Smooth muscle cell (in vitro differentiated cells): ENCODE data around the gene MLYCD. TPM values are rescaled to one million over a fixed set of nuclear protein-coding genes. Genes with fewer than 3 reads are reported as not detected.

ENCODE experiments used
- DNase-seq: peaks from one replicate; lab custom pipeline; 2025; ENCODE audit not compliant: unreplicated experiment; lab: John Stamatoyannopoulos, UW
- H2AFZ ChIP-seq: fragments of 200-600 bp; sonication (generic); 2 replicates; pipeline ENCODE4 v1.6.0; 2016; ENCODE audit warnings: antibody characterized with exemption, low read depth, mild to moderate bottlenecking
- H3F3A ChIP-seq: fragments of 200-600 bp; sonication (generic); 2 replicates; pipeline ENCODE4 v1.6.0; 2017; ENCODE audit warnings: antibody characterized with exemption, low read depth
- H3K27ac ChIP-seq: fragments of 200-600 bp; sonication (generic); 2 replicates; pipeline ENCODE4 v1.5.1; 2016; ENCODE audit warnings: low read depth, mild to moderate bottlenecking
- H3K27me3 ChIP-seq: fragments of 200-600 bp; sonication (generic); 2 replicates; pipeline ENCODE4 v1.6.1; 2016; ENCODE audit warnings: low read depth, mild to moderate bottlenecking
- H3K36me3 ChIP-seq: fragments of 200-600 bp; sonication (generic); 2 replicates; pipeline ENCODE4 v1.5.1; 2016; ENCODE audit warnings: low read depth
- H3K4me1 ChIP-seq: fragments of 200-600 bp; sonication (generic); 2 replicates; pipeline ENCODE4 v1.5.1; 2016; ENCODE audit warnings: low read depth
- H3K4me2 ChIP-seq: fragments of 200-600 bp; sonication (generic); 2 replicates; pipeline ENCODE4 v1.6.0; 2016; ENCODE audit warnings: mild to moderate bottlenecking
- H3K4me3 ChIP-seq: fragments of 200-600 bp; sonication (generic); 2 replicates; pipeline ENCODE4 v1.5.1; 2016; ENCODE audit warnings: mild to moderate bottlenecking
- H3K79me2 ChIP-seq: fragments of 200-600 bp; sonication (generic); 2 replicates; pipeline ENCODE4 v1.6.0; 2016; ENCODE audit warnings: low read depth, mild to moderate bottlenecking
- H3K9ac ChIP-seq: fragments of 200-600 bp; sonication (generic); 2 replicates; pipeline ENCODE4 v1.6.0; 2016; ENCODE audit warnings: low read depth
- H3K9me3 ChIP-seq: fragments of 200-600 bp; sonication (generic); replicated peaks from 2 replicates; pipeline ENCODE4 v1.5.1; 2016; ENCODE audit warnings: low read depth
- H4K20me1 ChIP-seq: fragments of 200-600 bp; sonication (generic); 2 replicates; pipeline ENCODE4 v1.6.0; 2016; ENCODE audit warnings: low read depth
- CTCF ChIP-seq: fragments of 200-600 bp; sonication (generic); IDR thresholded peaks from 2 replicates; pipeline ENCODE4 v1.5.1; 2017; ENCODE audit warnings: borderline replicate concordance, mild to moderate bottlenecking, antibody characterized with exemption; ENCODE audit not compliant: insufficient read depth, poor library complexity, severe bottlenecking
- WGBS: methylation state at CpG from one replicate; pipeline ENCODE4 v1.1.7; 2016; ENCODE audit warnings: low lambda C conversion rate; 5-methylcytosine and 5-hydroxymethylcytosine counted together
- polyA plus RNA-seq: library from polyadenylated mRNA; unstranded; fragments of >200 nt; fragmentation: Nextera tagmentation; extraction: Ambion mirVana; gene quantifications from 2 replicates; pipeline ENCODE4 v1.2.1, GENCODE V29; 2016
- total RNA-seq: library from RNA; depleted of rRNA; stranded (reverse); fragments of >200 nt; gene quantifications from 2 replicates; pipeline ENCODE4 v1.2.3, GENCODE V29; 2014

MLYCD gene
- total and polyA plus RNA-seq, 2 experiments from 2014 or later, result 1.2 to 1.6 TPM

DNA sequence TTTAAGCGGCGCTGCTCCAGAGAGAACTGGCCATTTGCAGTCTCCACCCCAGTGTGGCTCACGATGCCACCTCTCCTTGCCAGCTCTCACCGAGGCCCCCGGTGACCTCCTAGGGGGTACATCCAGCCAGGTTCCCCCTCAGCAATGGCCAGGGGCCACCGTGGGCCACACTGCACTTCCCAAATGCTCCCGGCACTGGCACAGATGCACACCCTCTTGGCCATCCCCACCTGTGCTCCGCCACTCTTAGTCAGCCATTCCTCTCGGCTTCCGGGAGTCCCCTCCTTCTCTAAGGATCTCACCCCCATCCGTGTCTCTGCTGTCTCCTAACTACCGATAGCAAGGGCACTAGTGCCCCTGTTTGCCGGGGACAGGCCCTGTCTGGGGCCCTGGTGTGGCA lies 25.8 kb downstream of the MLYCD start:
- H3K4me3 ChIP-seq, result no peak overlapping the region
- H4K20me1 ChIP-seq, result peaks cover 4% of the 10 kb centered on the region
- no peaks in the 10 kb centered on the region for H3K27me3 ChIP-seq
- peaks cover 8% of the 10 kb centered on the region for H3K4me1 ChIP-seq
- H3K79me2 ChIP-seq, result no peaks in the 10 kb centered on the region
- DNase-seq, result no peak
- H3K4me2 ChIP-seq, result no peak overlapping the region
- H3K9me3 ChIP-seq, result no peaks in the 10 kb centered on the region
- H3K27ac ChIP-seq, result no peak overlapping the region
- no peak overlapping the region for H2AFZ ChIP-seq
- TF ChIP-seq CTCF, result no peak
- H3F3A ChIP-seq, result peaks cover 16% of the 10 kb centered on the region
- H3K36me3 ChIP-seq, result no peaks in the 10 kb centered on the region
- no peak overlapping the region for H3K9ac ChIP-seq
- 91% methylated on average over 13 of the region's 13 CpGs for WGBS

DNA sequence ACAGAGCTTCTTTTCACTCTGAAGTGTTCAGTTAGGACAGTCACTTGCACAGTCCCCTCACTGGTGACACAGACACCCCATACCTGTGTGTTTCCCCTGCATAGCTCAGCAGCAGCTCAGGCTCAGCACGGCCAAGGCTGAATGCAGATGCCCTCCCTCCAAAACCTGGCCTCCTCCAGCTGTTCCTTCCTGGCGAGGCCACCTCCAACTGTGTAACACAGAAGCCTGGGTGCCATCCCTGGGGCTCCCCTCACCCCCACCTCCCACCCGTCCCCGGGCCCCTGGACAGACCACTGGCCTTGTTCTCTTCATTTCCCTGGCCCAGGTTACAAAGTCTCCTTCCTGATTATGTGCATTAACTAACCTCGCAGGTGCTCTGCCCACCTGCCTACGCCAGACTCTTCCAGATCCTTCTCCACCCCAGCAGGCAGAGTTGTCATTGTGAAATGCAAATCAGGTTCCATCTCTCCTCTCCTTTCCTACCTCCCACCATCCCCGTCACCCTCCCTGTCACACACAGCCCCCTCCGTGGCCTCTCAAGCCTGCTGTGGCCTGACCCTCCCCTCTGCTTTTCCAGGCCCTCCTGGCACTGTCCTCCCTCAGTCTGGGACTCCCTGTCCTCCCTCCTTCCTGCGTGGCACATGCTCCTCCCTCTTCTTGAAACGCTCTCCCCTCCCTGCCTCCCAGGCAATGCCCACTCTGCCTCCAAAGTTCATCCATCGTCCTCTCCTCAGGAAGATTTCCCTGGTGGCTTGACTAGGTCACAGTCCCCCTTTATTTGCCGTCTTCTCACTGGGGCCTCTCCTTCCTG lies 26.4 kb downstream of the MLYCD start:
- no peak for TF ChIP-seq CTCF
- no peak overlapping the region for H3K4me2 ChIP-seq
- no peak overlapping the region for H3K9ac ChIP-seq
- H3K27me3 ChIP-seq, result no peaks in the 10 kb centered on the region
- peaks cover 8% of the 10 kb centered on the region for H3K4me1 ChIP-seq
- no peaks in the 10 kb centered on the region for H3K36me3 ChIP-seq
- peaks cover 4% of the 10 kb centered on the region for H4K20me1 ChIP-seq
- H3K9me3 ChIP-seq, result no peaks in the 10 kb centered on the region
- 94% methylated on average over 11 of the region's 12 CpGs for WGBS
- DNase-seq, result no peak
- no peaks in the 10 kb centered on the region for H3K79me2 ChIP-seq
- no peak overlapping the region for H3K4me3 ChIP-seq
- H2AFZ ChIP-seq, result no peak overlapping the region
- peaks cover 16% of the 10 kb centered on the region for H3F3A ChIP-seq
- H3K27ac ChIP-seq, result no peak overlapping the region

GRCh38 chr16:83925957-83926725 lies 27.2 kb downstream of the MLYCD start:
- H3K9me3 ChIP-seq, result no peaks in the 10 kb centered on the region
- peaks cover 4% of the 10 kb centered on the region for H4K20me1 ChIP-seq
- no peak overlapping the region for H3K4me3 ChIP-seq
- peaks cover 16% of the 10 kb centered on the region for H3F3A ChIP-seq
- DNase-seq, result no peak
- no peak overlapping the region for H2AFZ ChIP-seq
- H3K27me3 ChIP-seq, result no peaks in the 10 kb centered on the region
- H3K9ac ChIP-seq, result no peak overlapping the region
- H3K79me2 ChIP-seq, result no peaks in the 10 kb centered on the region
- no peak overlapping the region for H3K27ac ChIP-seq
- no peaks in the 10 kb centered on the region for H3K36me3 ChIP-seq
- H3K4me1 ChIP-seq, result peaks cover 8% of the 10 kb centered on the region
- TF ChIP-seq CTCF, result no peak
- H3K4me2 ChIP-seq, result peak overlapping the region; percentile 82
- 68% methylated on average over 26 of the region's 27 CpGs for WGBS
